ENCODE measurements around the gene ALG1. TPM values are rescaled to one million over a fixed set of nuclear protein-coding genes. Genes with fewer than 3 reads are reported as not detected.
A peak's percentile ranks its signal among the peaks of the same experiment; 100 is the strongest.
"Not testable (repeated sequence)": the region's sequence is repeated elsewhere in the genome, so short reads cannot be mapped to it uniquely, and the experiment has no call there.

ALG1 gene
- total RNA-seq, 1 donor from 2014 or later, result 11.9 TPM

DNA sequence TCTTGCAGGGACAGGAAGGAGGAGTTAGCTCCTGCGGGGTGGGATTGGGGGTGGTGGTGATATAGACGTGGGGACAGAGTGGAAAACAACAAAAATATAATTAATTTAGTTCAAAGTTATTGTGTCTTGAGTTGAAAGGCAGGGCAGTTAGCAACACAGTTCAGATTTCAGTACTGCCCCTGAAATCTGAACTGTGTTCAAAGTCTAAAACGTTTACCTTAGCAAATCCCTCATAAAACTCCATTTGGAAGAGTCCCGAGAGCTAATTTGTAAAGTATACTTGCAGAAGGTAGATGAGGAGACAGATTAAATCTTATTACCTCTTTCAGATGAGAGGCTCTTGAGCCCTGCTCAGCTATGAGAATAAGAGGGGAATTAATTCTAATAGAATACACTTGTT is 27.5 kb downstream of the ALG1 start:
- DNase-seq, result not testable (repeated sequence)

DNA sequence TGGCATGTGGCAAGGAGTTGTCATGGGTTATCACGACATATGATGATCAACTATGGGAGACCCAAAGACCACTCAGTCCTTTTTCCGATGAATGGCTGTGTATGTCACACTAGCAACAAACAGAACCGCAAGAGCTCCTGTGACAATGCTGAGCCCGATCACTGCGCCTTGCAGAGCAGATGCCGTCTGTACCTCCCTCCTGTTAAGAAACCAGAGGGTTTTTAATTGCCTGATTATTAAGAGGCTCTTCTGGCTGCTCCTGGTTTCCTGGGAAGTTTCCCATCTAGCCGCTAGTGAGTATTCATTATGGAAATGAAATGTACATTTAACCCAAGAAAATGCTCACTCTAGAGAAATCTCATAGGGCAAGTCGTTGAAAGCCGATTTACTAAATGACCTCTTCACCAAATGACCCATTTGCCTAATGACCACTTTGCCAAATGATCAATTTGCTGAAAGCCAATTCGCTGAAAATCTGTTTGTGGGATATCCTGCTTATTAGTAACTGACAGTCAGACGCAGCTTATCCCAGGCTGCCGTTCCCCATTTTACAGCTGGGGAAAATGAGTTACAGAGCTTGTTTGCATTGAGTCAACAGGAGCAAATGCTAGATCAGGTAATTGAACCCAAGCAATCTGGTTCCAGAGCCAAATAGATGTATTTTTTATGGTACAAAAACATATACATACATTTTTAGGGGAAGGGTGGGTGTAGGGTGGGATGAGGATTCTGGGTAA is 31.8 kb downstream of the ALG1 start:
- not testable (repeated sequence) for DNase-seq

GRCh38 chr16:5105039-5105438 is 33.4 kb downstream of the ALG1 start:
- DNase-seq, result not testable (repeated sequence)

- no peak for DNase-seq
Measured at GRCh38 chr16:5108505-5109158, 37.0 kb downstream of the ALG1 start.

DNA sequence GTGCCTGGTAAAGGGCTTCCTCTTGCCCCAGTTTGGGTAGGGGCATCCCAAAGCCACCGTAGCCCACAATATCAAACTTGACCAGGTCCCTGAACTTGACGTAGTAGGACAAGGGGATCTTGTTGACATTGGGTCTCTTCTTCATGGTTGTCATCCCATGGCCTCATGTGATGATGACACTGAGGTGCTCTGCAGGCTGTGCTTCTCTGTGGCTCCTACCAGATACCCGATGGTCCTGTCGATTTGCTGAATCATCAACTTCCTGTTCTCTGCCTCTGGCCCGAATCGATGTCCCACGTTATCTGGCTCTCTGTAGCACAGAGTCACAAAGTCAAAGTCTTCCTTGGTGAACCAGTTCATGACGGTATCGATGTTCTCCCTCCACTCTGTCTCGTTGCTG is 39.3 kb downstream of the ALG1 start:
- DNase-seq, result not testable (repeated sequence)

- peak; percentile 7 for DNase-seq
Measured at GRCh38 chr16:5116780-5117295, 45.2 kb downstream of the ALG1 start.

- DNase-seq, result peak; percentile 80
Measured at GRCh38 chr16:5117300-5118087, 45.9 kb downstream of the ALG1 start.

DNA sequence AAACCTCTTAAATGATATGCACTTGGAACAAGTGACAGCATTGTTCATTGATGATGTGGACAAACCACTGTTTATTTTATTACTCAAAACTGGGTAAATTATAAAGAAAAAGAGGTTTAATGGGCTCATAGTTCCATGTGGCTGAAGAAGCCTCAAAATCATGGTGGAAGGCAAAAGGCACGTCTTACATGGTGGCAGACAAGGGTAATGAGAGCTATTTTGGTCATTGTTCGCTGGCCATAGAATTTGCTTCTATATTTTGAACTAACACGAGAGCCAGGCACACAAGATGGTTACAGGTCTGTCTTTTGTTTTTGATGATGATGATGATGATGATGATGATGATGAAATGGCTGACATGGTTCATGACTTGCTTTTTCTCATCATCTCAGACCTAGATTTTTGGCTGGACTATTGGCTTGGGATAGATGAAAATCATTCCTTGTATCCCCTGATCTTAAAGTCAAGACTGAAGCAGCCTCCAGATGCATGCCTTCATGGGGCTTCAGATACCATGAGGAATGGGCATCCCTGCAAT is 59.9 kb downstream of the ALG1 start:
- DNase-seq, result not testable (repeated sequence)

- DNase-seq, result not testable (repeated sequence)
Measured at GRCh38 chr16:5132915-5133600, 61.4 kb downstream of the ALG1 start.

GRCh38 chr16:5134739-5135452 is 63.3 kb downstream of the ALG1 start:
- DNase-seq, result not testable (repeated sequence)

Other genes with a start within 250 kb of the ALG1 start
- gene GLYR1, start 224.6 kb upstream of the ALG1 start, total RNA-seq, result 42.0 TPM
- 19.7 TPM for gene UBN1, start 224.4 kb upstream of the ALG1 start, total RNA-seq
- gene PPL, start 134.7 kb upstream of the ALG1 start, total RNA-seq, result 105 TPM
- 3.1 TPM for gene SEC14L5, start 113.5 kb upstream of the ALG1 start, total RNA-seq
- gene NAGPA, start 37.9 kb upstream of the ALG1 start, total RNA-seq, result 4.4 TPM
- 5.3 TPM for gene C16orf89, start 5.9 kb upstream of the ALG1 start, total RNA-seq
- 5.2 TPM for gene EEF2KMT, start 26.0 kb downstream of the ALG1 start, total RNA-seq